GM18498 (cell line): ENCODE measurements around the gene HDAC9.

Source experiments
- ATAC-seq: cut with Tn5 transposase; IDR thresholded peaks from one replicate; pipeline ENCODE4 v1.9.1; 2021; ENCODE audit warnings: mild to moderate bottlenecking, moderate library complexity; ENCODE audit not compliant: unreplicated experiment

HDAC9 gene

GRCh38 chr7:18828260-18828993 lies 332.9 kb downstream of the HDAC9 start:
- ATAC-seq = no peak

GRCh38 chr7:18828994-18829857 lies 333.7 kb downstream of the HDAC9 start:
- ATAC-seq = no peak

- ATAC-seq = no peak
These were observed 334.3 kb downstream of the HDAC9 start for GRCh38 chr7:18829858-18830285.

- ATAC-seq = no peak
These were observed 335.9 kb downstream of the HDAC9 start for GRCh38 chr7:18831419-18831818.

GRCh38 chr7:18831943-18832342 lies 336.4 kb downstream of the HDAC9 start:
- ATAC-seq = no peak

- no peak for ATAC-seq
These were observed 339.0 kb downstream of the HDAC9 start for GRCh38 chr7:18834577-18834976.

- ATAC-seq = no peak
These were observed 339.6 kb downstream of the HDAC9 start for GRCh38 chr7:18835001-18835690.

GRCh38 chr7:18843979-18844378 lies 348.4 kb downstream of the HDAC9 start:
- no peak for ATAC-seq

GRCh38 chr7:18844735-18845134 lies 349.2 kb downstream of the HDAC9 start:
- no peak for ATAC-seq

GRCh38 chr7:18845700-18846099 lies 350.2 kb downstream of the HDAC9 start:
- ATAC-seq = no peak

GRCh38 chr7:18846765-18847215 lies 351.2 kb downstream of the HDAC9 start:
- ATAC-seq = no peak

- no peak for ATAC-seq
These were observed 353.6 kb downstream of the HDAC9 start for GRCh38 chr7:18849130-18849529.

- ATAC-seq = no peak
These were observed 360.2 kb downstream of the HDAC9 start for GRCh38 chr7:18855796-18856195.

- no peak for ATAC-seq
These were observed 362.7 kb downstream of the HDAC9 start for GRCh38 chr7:18858232-18858631.

GRCh38 chr7:18859318-18859717 lies 363.8 kb downstream of the HDAC9 start:
- ATAC-seq = no peak

GRCh38 chr7:18860221-18860620 lies 364.7 kb downstream of the HDAC9 start:
- ATAC-seq = no peak

GRCh38 chr7:18861514-18862118 lies 366.1 kb downstream of the HDAC9 start:
- ATAC-seq = peak; percentile 65

- no peak for ATAC-seq
These were observed 369.4 kb downstream of the HDAC9 start for GRCh38 chr7:18864967-18865366.

GRCh38 chr7:18866359-18867036 lies 370.9 kb downstream of the HDAC9 start:
- peak; percentile 82 for ATAC-seq

GRCh38 chr7:18872344-18872743 lies 376.8 kb downstream of the HDAC9 start:
- no peak for ATAC-seq
